ENCODE data around the gene GRIN2C. TPM values are rescaled to one million over a fixed set of nuclear protein-coding genes. Genes with fewer than 3 reads are reported as not detected.
"Not testable (repeated sequence)": the region's sequence is repeated elsewhere in the genome, so short reads cannot be mapped to it uniquely, and the experiment has no call there.

GRIN2C gene
- total RNA-seq: 1 to 10 TPM in 1 of 4 donors, under 1 TPM in 3; 0.17 to 2.5 (median 0.50) TPM

GRCh38 chr17:74859459-74860228 is at the start of gene GRIN2C:
TSS of gene GRIN2C (minus strand) at chr17:74859885. CDS start at chr17:74855092, 4,793 bp downstream.
- intact Hi-C loops (cut with DNase I): no loop called here
- H3K27me3 ChIP-seq: peaks cover 0 to 91% (median 39%) of the 10 kb centered on the region in 4 donors
- peaks cover 26 to 42% (median 32%) of the 10 kb centered on the region in 4 donors for H3K4me1 ChIP-seq
- DNase-seq (ENCODE audit: extremely low spot score): no peak
- 4% methylated on average over 20 of the region's 72 CpGs for WGBS
- H3K4me3 ChIP-seq: peak within 1 kb of the TSS; percentile 38 to 52 (median 42)
- H3K36me3 ChIP-seq: no peaks in the 10 kb centered on the region
- H3K27ac ChIP-seq (replicated peaks in 1 of 4): no peak within 1 kb of the TSS
- TF ChIP-seq CTCF (IDR thresholded peaks at IDR 0.05) (peak in 2 of 3 experiments; percentile 16 to 56), POLR2AphosphoS5 (IDR thresholded peaks at IDR 0.05) (no peak), POLR2A (IDR thresholded peaks at IDR 0.05; ENCODE audit: low read depth) (no peak), EP300 (IDR thresholded peaks at IDR 0.05) (no peak)
- no peaks in the 10 kb centered on the region for H3K9me3 ChIP-seq

GRCh38 chr17:74909097-74909496 is 49.4 kb upstream of the GRIN2C start:
- H3K27ac ChIP-seq (replicated peaks in 1 of 4); DNase-seq (ENCODE audit: extremely low spot score); intact Hi-C loops (cut with DNase I); H3K4me3 ChIP-seq; H3K9me3 ChIP-seq; H3K36me3 ChIP-seq; H3K4me1 ChIP-seq: not testable (repeated sequence)
- 69% methylated on average over 4 of the region's 4 CpGs for WGBS
- H3K27me3 ChIP-seq: peaks cover 0 to 33% (median 0%) of the 10 kb centered on the region in 4 donors

GRCh38 chr17:74907012-74907411 is 47.3 kb upstream of the GRIN2C start:
- H3K9me3 ChIP-seq: no peaks in the 10 kb centered on the region
- H3K4me1 ChIP-seq: no peaks in the 10 kb centered on the region
- WGBS: 89% methylated on average over 10 of the region's 34 CpGs
- no peak for DNase-seq (ENCODE audit: extremely low spot score)
- H3K27ac ChIP-seq (replicated peaks in 1 of 4): no peak overlapping the region
- H3K4me3 ChIP-seq: no peak overlapping the region
- intact Hi-C loops (cut with DNase I): no loop called here
- TF ChIP-seq EP300 (IDR thresholded peaks at IDR 0.05) (no peak), POLR2AphosphoS5 (IDR thresholded peaks at IDR 0.05) (no peak), POLR2A (IDR thresholded peaks at IDR 0.05; ENCODE audit: low read depth) (no peak), CTCF (IDR thresholded peaks at IDR 0.05) (no peak)
- H3K27me3 ChIP-seq: peaks cover 0 to 54% (median 0%) of the 10 kb centered on the region in 4 donors
- H3K36me3 ChIP-seq: no peaks in the 10 kb centered on the region

GRCh38 chr17:74906214-74906793 is 46.6 kb upstream of the GRIN2C start:
- H3K4me3 ChIP-seq; DNase-seq (ENCODE audit: extremely low spot score); H3K9me3 ChIP-seq; intact Hi-C loops (cut with DNase I); H3K27ac ChIP-seq (replicated peaks in 1 of 4); H3K4me1 ChIP-seq; H3K36me3 ChIP-seq: not testable (repeated sequence)
- 78% methylated on average over 6 of the region's 6 CpGs for WGBS
- H3K27me3 ChIP-seq: peaks cover 0 to 59% (median 0%) of the 10 kb centered on the region in 4 donors

GRCh38 chr17:74904687-74905409 is 45.2 kb upstream of the GRIN2C start:
- H3K9me3 ChIP-seq: no peaks in the 10 kb centered on the region
- intact Hi-C loops (cut with DNase I): no loop called here
- H3K27ac ChIP-seq (replicated peaks in 1 of 4): no peak overlapping the region
- peaks cover 0 to 64% (median 0%) of the 10 kb centered on the region in 4 donors for H3K27me3 ChIP-seq
- no peaks in the 10 kb centered on the region for H3K36me3 ChIP-seq
- H3K4me1 ChIP-seq: no peaks in the 10 kb centered on the region
- 74% methylated on average over 7 of the region's 7 CpGs for WGBS
- TF ChIP-seq EP300 (IDR thresholded peaks at IDR 0.05): no peak
- no peak for DNase-seq (ENCODE audit: extremely low spot score)
- H3K4me3 ChIP-seq: no peak overlapping the region

- Histone ChIP-seq H3K36me3 (no peaks in the 10 kb centered on the region), H3K4me1 (no peaks in the 10 kb centered on the region), H3K9me3 (no peaks in the 10 kb centered on the region), H3K27me3 (peaks cover 0 to 64% (median 0%) of the 10 kb centered on the region in 4 donors), H3K27ac (replicated peaks in 1 of 4) (no peak overlapping the region), H3K4me3 (no peak overlapping the region)
- 84% methylated on average over 6 of the region's 6 CpGs for WGBS
- DNase-seq (ENCODE audit: extremely low spot score): no peak
- no peak for TF ChIP-seq POLR2A (IDR thresholded peaks at IDR 0.05; ENCODE audit: low read depth)
- no peak for TF ChIP-seq CTCF (IDR thresholded peaks at IDR 0.05)
- no peak for TF ChIP-seq POLR2AphosphoS5 (IDR thresholded peaks at IDR 0.05)
- no peak for TF ChIP-seq EP300 (IDR thresholded peaks at IDR 0.05)
- intact Hi-C loops (cut with DNase I): no loop called here
Observed at GRCh38 chr17:74903671-74904070, 44.0 kb upstream of the GRIN2C start.

Measured in esophagus muscularis mucosa (tissue), 4 donors.